ENCODE measurements around the gene VDR.
A peak's percentile ranks its signal among the peaks of the same experiment; 100 is the strongest.

VDR gene

GRCh38 chr12:47927346-47927745, 22.6 kb upstream of the VDR start:
- no peak for DNase-seq

- no peak for DNase-seq
These were observed 17.1 kb upstream of the VDR start for GRCh38 chr12:47921907-47922306.

GRCh38 chr12:47920913-47921312, 16.1 kb upstream of the VDR start:
- no peak for DNase-seq

DNA sequence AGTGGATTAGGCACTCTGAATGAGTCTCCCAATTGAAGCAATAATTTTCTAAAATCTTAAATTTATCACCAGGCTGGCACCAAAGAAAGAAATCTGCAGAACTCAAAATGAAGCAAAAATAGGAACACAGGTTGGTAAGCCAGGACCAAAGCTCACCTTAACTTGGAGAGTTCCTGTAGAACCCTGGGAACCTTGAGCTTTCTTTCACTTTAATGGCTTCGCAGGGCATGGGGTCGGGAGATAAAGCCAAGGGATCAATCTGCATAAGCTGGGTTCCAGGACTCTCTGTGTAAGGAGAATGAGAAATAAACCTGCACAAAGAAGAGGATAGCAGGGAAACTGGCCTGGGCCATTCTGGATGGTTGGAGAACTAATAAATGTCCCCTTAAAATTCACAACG, 8.3 kb upstream of the VDR start:
- DNase-seq = no peak

GRCh38 chr12:47912556-47912955, 7.8 kb upstream of the VDR start:
- DNase-seq = no peak

- no peak for DNase-seq
These were observed 6.2 kb upstream of the VDR start for GRCh38 chr12:47910981-47911380.

DNA sequence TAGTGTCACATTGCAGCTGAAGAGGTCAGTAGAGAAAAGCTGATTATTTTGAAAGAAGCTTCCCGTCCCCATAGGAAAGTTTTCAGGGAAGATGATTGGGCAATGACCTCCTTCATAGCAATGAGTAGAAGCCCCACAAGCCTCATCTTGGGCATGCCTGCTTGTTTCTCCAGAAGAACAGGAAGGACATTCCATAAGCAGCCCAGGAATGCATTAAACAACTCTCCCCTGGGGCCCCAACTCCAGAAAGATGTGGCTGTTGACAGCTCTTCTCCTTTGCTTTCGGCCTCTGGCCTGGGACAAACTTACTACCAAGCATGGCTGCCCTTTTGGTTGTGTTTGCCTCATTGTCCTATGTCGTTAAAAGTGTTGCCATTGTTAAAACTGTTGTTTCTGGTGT, 5.7 kb upstream of the VDR start:
- DNase-seq = no peak

DNA sequence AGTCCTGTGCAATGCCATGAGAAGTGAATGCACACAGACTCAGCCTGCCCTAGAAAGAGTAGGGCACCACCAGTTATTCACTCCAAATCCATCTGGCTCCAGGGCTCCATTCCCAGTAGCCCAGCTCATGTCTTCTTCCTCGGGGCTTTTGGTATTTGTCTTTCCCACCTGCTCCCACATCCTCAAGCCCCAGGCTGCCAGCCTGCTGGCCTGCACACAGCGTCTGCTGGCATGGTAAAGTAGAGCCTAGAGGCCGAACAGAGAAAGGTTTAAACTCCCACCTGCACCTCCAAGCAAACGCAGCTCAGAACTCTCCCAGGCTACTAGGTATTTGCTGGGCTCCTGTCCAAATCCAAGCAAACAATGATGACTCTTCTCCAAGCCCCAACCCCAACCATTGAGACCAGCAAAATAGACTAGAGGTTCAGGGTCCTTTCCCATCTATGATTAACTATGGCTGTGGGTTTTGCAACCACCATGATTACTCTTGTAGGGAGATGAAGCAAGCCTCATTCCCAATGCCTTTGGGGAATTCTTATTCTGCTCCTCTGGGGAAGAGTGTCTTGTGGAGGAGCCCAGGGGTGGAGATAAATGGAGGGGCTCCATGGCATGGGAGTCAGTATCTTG, 5.2 kb upstream of the VDR start:
- no peak for DNase-seq

GRCh38 chr12:47908738-47909137, 3.9 kb upstream of the VDR start:
- no peak for DNase-seq

DNA sequence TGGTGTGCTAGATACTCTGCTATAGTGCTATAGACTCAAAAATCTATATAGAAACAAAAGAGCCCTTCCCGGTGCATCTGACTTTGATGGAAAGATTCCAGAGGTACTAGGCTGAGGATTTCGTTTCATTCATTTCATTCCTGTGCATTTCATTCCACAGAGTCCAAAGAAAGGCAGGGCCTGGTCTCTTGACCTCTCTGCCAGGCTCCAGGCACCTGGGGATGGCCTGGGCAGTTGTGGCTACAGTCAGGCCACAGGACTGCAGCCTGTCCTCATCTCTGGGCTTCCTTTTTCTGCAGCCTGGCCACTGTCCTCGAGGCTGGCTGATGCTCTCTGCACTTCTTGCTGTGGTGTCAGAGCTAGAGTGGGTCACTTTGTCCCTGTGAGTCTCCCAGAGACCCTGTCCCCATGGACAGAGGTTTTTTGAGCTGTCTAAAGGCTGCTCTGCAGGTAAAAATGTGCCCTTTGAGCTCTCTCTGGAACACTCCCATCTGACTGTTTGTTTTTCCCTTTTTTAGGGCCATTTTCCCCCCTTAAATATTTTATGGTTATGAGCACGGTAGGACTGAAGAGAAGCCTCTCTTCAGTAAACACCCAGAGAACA, 3.2 kb upstream of the VDR start:
- no peak for DNase-seq

DNA sequence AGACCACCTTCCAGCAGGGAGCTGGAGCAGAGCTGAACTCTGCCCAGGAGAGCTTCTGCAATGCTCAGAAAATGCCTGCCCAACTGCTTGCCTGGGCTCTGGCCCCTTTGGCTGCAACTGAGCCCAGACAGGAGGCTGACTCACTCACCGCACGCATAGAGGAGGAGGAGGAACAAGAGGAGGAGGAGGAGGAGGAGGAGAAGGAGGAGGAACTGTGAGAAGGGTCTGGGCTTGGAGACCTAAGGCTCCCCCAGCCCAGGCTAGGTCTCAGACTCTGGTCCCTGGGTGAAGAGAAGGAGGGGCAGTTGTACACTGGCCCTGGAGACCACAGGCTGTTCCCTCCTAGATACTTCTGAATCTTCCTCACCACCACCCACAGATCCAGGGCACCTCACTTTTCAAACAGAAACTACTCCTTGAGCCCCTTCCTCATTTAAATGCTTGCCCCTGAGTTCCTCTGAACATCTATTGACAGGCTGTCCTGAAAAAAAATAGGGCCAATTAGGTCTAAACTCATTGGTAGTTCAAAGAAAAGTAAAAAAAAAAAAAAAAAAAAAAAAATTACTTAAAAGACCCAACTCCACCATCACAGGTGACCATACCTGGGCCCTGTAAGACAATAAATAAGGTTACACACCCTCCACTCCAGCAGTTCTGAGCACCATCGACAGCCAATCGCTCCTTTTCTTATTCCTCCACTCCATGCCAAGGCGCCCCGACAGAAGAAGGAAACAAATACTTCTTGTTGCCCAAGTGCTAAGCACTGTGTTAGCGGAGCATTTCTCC, 674 bp downstream of the VDR start:
- peak; percentile 56 to 68 for DNase-seq

GRCh38 chr12:47903151-47903611, 1.6 kb downstream of the VDR start:
- no peak for DNase-seq

DNA sequence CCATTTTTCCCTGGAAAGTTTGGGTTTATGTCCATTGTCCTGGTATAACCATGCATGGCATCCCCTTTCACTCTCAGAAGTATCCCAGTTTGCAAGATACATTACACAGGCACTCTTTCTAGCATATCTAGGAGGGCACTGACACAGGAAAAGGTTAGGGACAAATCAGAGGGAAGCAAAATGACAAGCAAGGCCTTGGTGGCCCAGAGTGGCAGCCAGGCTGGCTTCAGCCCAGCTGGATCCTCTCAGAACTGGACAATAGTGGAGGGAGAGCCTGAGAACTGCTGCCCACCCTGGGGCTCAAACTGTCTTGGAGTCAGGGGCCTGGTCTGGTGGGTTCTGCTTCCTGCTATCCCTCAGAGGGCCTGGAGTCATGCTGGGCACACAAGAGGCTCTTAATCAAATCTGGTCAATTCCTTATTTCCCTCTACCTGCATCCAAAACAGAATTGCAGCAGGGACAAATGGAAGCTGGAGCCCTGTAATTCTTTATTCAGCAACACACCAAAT, 2.6 kb downstream of the VDR start:
- DNase-seq = no peak

- no peak for DNase-seq
These were observed 3.1 kb downstream of the VDR start for GRCh38 chr12:47901718-47902093.

DNA sequence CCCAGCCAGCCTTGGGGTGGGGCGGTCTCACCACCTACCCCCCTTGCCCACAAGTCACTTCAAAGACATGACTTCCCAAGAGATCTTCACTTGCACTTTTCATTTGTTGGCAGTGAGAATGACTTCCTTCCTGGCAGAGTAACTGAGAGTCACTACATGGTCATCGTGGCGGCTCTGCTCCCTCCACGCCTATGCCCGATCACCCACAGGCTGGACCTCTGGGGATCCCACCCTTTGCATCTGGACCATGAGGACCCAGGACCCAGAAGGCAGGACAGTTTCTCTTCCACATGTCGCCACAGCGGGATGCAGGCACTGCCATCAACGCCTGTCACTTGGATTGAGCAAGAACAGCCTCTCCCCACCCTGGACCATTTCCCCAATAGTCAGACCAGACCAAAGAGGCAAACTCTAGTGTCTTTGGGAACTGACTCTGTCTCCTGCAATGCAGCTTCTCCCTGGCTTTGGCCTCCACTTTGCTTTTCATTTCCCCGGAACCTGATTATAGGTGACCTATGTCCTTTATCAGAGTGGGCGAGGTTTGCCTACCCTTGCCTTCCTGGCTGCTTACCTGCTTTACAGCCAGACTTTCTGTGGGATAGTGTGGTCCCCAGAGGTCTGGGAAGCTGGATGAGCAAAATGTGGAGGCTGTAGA, 3.6 kb downstream of the VDR start:
- peak in 1 of 2 donors; percentile 37 for DNase-seq

DNA sequence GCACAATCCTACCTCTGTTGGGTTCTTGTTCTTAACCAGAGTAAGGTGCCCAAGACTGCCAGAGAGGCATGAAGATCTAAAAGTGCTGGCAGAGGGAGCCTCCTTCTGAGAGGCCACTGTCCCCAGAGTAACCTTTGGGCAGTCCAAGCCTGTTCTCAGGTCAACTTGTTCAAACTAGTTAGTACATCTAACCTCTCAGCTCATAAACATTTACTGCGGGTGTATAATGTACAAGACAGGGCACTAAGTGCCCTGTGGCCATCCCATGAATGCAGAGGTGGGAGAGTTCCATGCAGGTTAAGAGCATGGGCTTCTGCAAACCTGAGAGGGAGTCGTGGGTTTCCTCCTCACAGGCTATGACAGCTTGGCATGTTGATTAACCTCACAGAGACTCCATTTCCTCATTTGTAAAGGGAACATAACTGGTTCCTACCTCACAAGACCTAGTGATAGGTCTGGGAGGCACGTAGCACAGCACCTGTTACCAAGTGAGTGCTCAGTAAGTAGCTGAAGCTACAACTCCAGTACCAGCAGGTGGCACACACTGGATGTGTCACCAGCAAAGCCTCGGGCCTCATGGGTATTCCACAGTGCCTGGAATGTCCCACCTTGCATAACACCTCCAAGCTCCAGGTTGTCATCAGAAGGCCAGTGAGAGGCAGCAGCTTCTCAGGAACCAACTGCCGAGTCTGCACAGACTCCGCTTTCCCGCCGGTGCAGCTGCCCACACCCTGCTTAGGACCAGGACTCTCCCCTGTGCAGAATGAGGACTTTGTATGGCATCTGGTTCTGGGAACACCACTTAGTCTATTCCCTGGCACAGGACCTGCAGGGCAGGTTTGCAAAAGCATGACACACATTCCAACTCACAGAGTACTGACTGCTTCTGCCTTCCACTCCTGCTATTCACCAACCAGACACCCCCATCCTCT, 4.4 kb downstream of the VDR start:
- peak in 1 of 2 donors; percentile 56 for DNase-seq

DNA sequence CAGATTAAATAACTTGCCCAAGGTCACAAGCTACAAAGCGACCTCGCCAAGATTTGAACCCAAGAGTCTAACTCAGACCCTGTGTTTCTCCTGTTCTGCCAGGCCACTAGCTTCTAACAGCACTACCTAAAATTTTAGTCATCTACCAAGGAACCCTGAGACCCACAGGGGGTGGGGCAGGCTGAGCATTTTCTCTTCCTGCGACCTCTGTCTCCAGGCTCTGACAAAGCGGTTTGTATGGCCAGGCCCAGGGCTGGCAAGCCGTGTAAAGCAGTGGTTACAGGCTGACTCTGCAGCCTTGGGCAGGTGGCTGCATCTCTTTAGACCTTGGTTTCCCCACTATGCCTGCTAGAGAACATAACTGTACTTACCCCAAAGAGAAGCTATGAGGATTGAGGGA, 5.3 kb downstream of the VDR start:
- no peak for DNase-seq

DNA sequence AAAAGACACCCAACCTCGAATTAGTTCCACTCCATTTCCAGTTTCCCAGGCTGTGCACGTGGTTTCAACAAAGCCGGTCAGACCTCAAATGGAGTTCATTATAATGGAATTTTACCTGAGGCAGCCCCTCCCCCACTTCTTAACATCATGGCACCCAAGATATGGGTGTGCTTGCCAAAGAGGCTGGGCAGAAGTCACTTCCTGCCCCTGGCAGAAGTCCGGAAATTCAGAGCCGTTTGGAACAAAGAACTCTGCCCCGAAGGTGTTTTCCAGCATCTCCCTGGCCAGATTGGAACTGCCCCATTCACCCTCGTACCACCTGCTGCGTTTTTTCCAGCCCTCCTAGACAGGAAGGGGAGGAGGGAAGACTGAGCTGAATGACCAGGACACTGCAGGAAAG, 8.2 kb downstream of the VDR start:
- no peak for DNase-seq

DNA sequence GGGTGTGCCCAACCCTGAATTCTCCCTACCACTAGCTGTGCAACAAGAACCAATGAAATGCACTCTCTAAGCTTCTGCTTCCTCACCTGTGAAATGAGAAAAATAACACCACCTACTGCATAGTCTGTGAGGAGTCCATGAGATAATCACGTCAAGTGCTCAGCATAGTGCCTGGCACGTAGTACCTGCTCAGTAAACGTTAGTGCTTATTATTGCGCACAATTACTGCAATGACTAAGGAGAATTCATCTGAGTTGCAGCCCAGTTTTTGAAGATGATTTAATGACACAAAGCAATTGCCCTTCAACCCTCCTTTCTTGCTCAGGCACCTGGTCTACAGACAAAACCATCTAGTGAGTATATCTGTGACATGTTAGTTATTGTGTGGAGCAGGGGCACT, 8.8 kb downstream of the VDR start:
- no peak for DNase-seq

- no peak for DNase-seq
These were observed 10.1 kb downstream of the VDR start for GRCh38 chr12:47894652-47895051.

DNA sequence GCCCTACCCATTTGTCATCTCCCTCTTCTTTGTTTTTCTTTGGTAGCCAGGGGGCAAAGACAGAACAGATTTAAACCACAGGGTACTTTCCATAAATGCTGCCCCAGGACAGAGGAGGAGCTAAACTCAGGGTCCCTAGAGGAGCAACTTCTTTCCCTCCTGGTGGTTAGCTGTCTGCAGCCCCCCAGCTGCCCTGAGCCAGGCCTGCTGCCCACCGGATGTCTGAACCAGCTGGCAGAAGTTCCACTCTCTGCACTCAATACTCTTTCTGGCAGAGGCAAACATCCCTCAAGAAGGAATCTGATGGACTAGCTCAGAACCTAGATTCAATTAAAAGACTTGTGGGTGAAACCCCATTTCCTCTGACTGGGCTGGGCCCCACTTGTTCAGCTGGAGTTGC, 10.7 kb downstream of the VDR start:
- no peak for DNase-seq

GRCh38 chr12:47892819-47893218, 12.0 kb downstream of the VDR start:
- no peak for DNase-seq

Measured in CD4-positive, alpha-beta T cell treated with Interleukin-1 beta for 1 hour (primary cell).